LNCaP clone FGC (cell line): ENCODE measurements around the gene ZC3H18.
"Not testable (repeated sequence)": the region's sequence is repeated elsewhere in the genome, so short reads cannot be mapped to it uniquely, and the experiment has no call there.

Source experiments
- DNase-seq: peaks from one replicate; pipeline ENCODE4 v3.0.0-alpha.2; 2011; ENCODE audit warnings: low read depth
- H3K4me3 ChIP-seq: 2 replicates; pipeline ENCODE4 v1.5.1; 2011; ENCODE audit warnings: mild to moderate bottlenecking, low read depth, low read length, control low read depth
- CTCF ChIP-seq: IDR thresholded peaks from 2 replicates; pipeline ENCODE4 v1.5.1; 2012; ENCODE audit warnings: mild to moderate bottlenecking; ENCODE audit not compliant: control insufficient read depth, insufficient read depth; ENCODE audit errors: extremely low read depth

The ZC3H18 gene

GRCh38 chr16:88661468-88661867 is 91.3 kb downstream of the ZC3H18 start:
- TF ChIP-seq CTCF = no peak
- H3K4me3 ChIP-seq = no peak overlapping the region

GRCh38 chr16:88662222-88662842 is 92.1 kb downstream of the ZC3H18 start:
- TF ChIP-seq CTCF = no peak
- DNase-seq = no peak
- H3K4me3 ChIP-seq = peak overlapping the region; percentile 83

More at GRCh38 chr16:88661468-88661867, 91.3 kb downstream of the ZC3H18 start:
- no peak for DNase-seq

- TF ChIP-seq CTCF = no peak
- DNase-seq = peak; percentile 85
Measured at GRCh38 chr16:88662843-88663606, 92.8 kb downstream of the ZC3H18 start, which contains the start of gene MVD. MVD (minus strand) TSS chr16:88663091; CDS start chr16:88663080, 11 bp downstream.

GRCh38 chr16:88665148-88665547 is 94.9 kb downstream of the ZC3H18 start:
- DNase-seq = no peak
- no peak for TF ChIP-seq CTCF
- no peak overlapping the region for H3K4me3 ChIP-seq

More at GRCh38 chr16:88662843-88663606, 92.8 kb downstream of the ZC3H18 start, which contains the start of gene MVD:
- H3K4me3 ChIP-seq = peak within 1 kb of the TSS; percentile 83

GRCh38 chr16:88665570-88665969 is 95.4 kb downstream of the ZC3H18 start:
- DNase-seq = no peak
- no peak overlapping the region for H3K4me3 ChIP-seq
- no peak for TF ChIP-seq CTCF

- no peak for TF ChIP-seq CTCF
- no peak overlapping the region for H3K4me3 ChIP-seq
- DNase-seq = no peak
Measured at GRCh38 chr16:88667461-88667860, 97.3 kb downstream of the ZC3H18 start.

GRCh38 chr16:88669493-88669892 is 99.3 kb downstream of the ZC3H18 start:
- not testable (repeated sequence) for DNase-seq

More at GRCh38 chr16:88669493-88669892, 99.3 kb downstream of the ZC3H18 start:
- not testable (repeated sequence) for H3K4me3 ChIP-seq
